Prostate gland (tissue), 2 donors: Measurements from ENCODE around the gene DMXL2.

Experiments
- CTCF ChIP-seq, 4 experiments: fragments of 200-600 bp in 2 of 4; fragments of 450-650 bp in 2 of 4; sonication (generic) in 2 of 4; IDR thresholded peaks; 1 replicate in 3 of 4; 2 replicates in 1 of 4; pipeline ENCODE4 v1.5.1; 2016 to 2019; ENCODE audit warnings: antibody characterized with exemption in 4 of 4, mild to moderate bottlenecking in 2 of 4, moderate library complexity in 2 of 4
- POLR2A ChIP-seq: fragments of 450-650 bp; IDR thresholded peaks from one replicate; pipeline ENCODE4 v1.6.1; 2016; ENCODE audit warnings: antibody characterized with exemption, mild to moderate bottlenecking

- TF ChIP-seq CTCF (IDR thresholded peaks at IDR 0.05) = no peak
- TF ChIP-seq POLR2A = no peak
Observed at GRCh38 chr15:51669381-51669780, 46.8 kb upstream of the DMXL2 start.
